Activated CD4-positive, alpha-beta T cell treated with anti-CD3 and anti-CD28 coated beads, Interleukin-2, amount 50 U/mL, for 16 hours (primary cell): ENCODE measurements around the gene WDR33.
"Not testable (repeated sequence)": the region's sequence is repeated elsewhere in the genome, so short reads cannot be mapped to it uniquely, and the experiment has no call there.

Experiments used
- DNase-seq: peaks from one replicate; pipeline ENCODE4 v3.0.0-alpha.2; 2020

Gene WDR33

GRCh38 chr2:127762441-127762840 lies 48.5 kb downstream of the WDR33 start:
- DNase-seq: no peak

DNA sequence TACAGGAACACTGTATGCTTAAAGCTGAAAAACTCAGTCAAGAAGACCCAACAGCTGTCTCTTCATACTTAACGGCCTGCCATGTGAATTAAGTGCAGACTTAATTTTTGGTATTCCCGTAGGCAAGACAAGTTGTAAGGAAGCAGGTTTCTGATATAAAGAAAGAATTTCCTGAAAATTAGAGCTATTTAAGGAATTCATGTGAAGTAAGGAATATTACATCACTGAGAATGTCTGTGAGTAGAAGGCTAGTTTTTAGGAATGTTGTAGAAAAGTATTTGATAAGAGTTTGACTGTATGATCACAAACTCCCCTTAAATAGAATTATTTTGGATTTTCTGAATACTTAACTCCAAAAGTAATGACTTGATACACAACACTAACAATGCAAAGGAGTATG lies 51.0 kb downstream of the WDR33 start:
- DNase-seq: no peak

GRCh38 chr2:127754186-127754585 lies 56.8 kb downstream of the WDR33 start:
- DNase-seq: no peak

- DNase-seq: no peak
These were observed 57.6 kb downstream of the WDR33 start for GRCh38 chr2:127753374-127753773.

DNA sequence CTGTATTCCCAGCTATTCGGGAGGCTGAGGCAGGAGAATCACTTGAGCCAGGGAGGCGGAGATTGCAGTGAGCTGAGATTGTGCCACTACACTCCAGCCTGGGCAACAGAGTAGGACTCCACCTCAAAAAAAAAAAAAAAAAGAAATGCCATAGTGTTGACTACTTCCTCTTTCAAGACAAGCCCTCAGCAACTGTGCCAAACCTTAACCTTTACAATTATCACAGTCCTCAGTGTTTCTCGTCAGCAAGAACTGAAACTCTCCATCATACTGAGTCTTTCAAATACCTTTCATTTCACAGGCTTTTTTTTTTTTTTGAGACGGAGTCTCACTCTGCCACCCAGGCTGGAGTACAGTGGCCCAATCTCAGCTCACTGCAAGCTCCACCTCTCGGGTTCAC lies 61.4 kb downstream of the WDR33 start:
- DNase-seq: not testable (repeated sequence)

DNA sequence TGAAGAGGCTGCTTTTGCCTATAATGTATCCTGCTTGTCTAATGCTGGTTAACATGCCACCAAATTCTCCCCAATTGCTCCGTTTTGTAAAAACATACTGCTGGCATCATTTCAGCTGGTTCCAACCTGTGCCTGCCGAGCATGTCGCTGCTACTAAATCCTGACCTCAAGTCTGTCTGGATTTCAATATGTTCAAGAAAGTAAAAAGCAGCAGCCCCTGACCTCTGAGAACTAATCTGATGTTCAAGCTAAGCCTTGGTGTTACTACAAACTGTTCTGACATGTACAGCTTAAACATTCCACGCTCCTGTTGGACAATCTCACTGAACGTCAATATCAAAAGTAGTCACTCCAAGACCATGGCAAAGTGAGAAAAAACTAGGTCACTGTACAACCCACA lies 63.4 kb downstream of the WDR33 start:
- no peak for DNase-seq

DNA sequence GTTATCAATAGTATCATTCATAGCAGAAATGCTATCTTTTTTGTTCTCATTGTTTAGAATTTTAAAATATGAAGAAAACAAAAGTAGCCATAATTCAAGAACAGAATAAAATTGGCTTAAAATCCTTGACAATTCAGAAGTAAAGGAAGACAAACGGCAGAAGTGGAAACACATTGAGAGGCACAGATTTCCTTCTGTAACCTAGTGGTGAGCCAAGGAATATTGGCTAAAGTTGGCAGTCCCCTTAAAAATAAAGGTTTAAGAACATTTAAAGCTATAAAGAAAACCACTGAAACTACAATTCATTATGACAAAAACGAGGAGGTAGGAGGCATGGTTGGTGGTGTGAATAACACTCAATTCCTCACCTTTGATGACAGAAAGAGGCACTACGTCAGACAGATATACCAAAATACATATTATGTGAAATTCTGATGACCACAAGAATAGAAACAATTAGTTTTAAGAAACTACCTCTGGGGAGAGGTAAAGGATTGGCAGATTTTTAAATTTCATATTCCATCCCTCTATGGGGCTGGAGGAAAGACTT lies 67.4 kb downstream of the WDR33 start:
- peak; percentile 34 for DNase-seq

DNA sequence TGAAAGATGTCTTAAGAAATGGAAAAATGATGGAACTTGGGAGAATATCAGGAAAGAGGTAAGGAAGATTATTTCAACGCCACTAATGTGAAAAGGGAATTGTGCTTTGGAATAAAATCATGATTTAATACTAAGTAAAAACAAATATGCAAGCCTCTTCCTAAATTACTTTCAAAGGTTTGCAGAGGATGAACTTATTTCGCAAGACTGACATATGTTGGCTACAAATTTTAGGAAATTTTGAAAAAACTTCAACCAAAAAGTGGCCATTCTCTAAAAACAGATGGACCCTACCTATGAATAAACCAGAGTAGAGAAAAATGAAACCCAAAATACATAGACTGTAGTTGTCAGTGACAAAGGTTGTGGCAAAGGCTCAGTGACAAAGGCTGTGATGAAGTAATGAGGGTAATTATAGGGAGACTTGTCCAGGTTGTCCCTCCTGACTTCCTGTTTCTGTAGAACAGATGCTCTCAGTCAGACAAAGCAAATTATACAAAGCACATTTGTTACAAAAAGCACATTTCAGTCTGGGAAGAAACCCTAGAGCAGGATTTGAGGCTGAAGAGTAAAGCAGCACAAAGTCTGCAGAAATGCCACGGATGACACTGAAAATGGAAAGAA lies 70.2 kb downstream of the WDR33 start:
- no peak for DNase-seq

GRCh38 chr2:127739800-127740199 lies 71.2 kb downstream of the WDR33 start:
- peak; percentile 24 for DNase-seq

GRCh38 chr2:127737892-127738291 lies 73.1 kb downstream of the WDR33 start:
- peak; percentile 77 for DNase-seq

GRCh38 chr2:127735537-127736399 lies 75.2 kb downstream of the WDR33 start:
- no peak for DNase-seq

GRCh38 chr2:127735044-127735443 lies 75.9 kb downstream of the WDR33 start:
- no peak for DNase-seq

- DNase-seq: no peak
These were observed 77.0 kb downstream of the WDR33 start for GRCh38 chr2:127733816-127734537.

DNA sequence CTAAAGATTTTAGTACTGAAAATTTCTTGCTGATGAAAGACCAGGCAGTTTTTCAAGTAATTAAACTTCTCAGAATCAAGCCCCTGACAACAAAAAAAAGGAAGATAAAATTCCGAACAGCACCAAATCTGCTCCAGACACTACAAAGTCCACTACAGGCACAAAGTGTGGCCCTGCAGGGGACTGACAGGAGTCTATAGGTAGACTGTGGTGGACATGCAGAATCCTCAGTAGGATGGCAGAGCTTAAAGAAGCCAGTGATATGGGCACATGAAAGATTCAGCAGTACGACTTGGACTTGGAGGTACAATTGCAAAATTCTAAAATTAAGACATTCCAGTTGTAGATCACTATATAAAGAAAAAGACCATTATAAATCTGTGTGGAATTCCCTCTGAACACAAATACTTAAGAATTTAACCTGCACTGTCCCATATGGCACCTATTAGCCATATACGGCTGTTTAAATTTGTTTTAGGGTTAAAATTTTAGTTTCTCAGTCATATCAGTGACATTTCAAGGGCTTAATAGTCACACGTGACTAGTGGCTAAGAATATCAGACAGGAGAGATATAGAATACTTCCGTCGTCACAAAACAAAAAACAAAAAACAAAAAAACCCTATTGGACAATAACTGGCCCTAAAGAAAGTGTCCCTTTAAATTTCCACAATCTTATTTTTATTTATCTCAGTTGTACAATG lies 77.7 kb downstream of the WDR33 start:
- no peak for DNase-seq

DNA sequence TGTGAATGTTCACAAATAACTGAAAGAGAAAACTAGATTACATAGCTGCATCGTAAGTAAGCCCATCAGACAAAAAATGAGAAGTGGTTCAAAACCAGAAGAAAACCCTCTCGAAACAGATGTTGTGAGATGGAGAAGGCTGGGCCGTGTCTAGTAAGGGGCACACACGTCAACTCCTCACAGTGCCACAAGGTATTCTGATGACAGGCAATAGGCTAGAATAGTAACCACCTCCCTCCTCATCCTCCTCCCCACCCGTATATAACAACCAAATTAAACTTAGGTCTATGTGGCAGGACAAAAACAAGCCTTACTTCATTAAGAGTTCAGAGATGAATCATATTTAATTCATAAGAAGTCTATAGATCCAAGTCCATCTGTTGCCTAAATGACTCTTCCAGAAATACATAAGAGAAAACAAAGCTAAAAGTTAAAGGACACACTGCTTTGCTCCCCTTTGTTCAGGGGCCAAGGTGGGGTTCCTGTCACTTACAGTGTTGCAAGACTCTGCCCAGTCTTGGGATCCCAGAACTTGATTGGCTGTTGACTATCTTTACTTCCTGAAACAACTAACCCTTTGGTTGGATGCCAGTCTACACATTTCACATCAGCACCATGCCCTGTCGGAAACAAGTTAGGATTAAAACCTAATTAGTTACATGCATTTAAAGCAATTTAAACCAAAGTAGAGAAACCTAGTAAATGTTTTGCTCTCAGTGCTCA lies 84.7 kb downstream of the WDR33 start:
- DNase-seq: no peak

DNA sequence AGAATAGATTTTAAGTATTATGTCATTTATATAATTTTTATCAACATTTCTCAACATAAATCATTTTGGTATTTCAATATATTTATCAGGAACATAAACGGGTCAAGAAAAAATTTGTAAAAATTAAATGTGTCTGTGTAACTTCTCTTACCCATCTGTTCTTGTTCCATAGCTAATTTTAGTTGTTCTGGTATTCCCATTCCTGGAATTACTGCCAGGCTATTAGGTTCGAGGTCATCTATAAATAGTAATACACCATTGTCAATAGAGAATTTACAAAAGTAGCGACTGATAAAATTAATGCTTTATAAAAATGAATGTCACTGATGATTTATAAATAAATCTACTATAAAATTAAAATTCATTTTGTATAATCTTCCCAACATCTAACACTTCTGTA lies 88.2 kb downstream of the WDR33 start:
- no peak for DNase-seq

- no peak for DNase-seq
These were observed 89.0 kb downstream of the WDR33 start for GRCh38 chr2:127721978-127722355.

DNA sequence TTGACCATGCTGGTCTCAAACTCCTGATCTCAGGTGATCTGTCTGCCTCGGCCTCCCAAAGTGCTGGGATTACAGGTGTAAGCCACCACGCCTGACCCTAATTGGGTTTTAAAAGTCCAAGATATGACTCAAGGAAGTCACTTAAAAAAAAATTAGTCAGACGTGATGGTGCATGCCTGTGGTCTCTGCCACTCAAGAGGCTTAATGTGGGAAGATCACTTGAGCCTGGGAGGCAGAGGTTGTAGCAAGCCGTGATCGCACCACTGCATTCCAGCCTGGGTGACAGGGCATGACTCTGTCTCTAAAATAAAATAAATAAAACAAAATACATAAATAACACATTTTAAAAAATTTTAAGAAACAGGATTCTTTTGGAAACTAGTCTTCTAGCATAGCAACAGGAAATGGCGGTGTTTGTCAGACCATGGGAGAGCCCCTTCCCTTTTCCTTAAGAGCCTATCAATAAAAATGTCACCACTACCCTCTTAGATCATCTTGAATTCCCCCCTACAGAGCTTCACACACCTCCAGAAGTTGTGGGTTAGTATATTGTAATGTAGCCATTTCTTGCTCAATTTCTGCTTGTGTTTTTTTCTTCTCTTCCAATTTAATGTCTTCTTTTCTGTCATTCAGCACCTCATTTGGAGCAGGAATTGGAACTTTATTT lies 89.5 kb downstream of the WDR33 start:
- no peak for DNase-seq

DNA sequence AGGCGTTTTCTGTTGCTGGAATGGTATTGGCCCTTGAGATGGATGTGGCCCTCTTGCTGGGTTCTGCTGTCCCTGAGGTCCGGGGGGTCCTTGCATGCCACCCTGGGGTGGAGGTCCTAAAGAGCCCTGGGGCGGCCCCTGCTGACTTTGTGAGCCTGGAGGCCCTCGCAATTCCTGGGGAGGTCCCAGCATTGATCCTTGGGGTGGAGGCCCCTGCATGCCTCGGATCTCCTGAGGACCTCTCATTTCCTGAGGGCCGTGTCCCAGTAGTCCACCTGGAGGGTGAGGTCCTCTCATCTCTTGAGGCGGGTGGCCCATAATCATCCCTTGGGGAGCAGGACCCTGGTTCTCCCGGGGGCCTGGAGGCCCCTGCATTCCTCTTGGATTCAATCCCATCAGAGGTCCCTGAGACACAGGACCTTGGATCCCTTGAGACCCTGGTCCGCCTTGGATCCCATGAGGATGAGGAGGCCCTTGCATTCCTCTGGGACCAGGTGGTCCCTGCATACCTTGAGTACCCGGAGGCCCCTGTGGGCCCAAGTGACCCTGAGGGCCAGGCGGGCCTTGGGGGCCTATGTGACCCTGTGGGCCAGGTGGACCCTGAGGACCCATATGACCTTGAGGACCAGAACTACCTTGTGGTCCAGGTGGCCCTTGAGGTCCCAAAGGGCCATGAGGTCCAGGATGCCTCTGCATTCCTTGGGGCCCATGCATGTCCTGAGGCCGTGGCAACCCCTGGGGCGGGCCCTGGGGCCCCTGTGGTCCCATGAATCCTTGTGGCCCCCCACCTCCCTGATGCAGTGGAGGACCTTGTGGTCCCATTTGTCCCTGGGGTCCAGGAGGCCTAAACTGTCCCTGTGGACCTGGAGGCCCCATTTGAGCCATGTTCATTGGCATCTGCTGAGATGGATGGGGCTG lies 91.4 kb downstream of the WDR33 start:
- DNase-seq: no peak

GRCh38 chr2:127718271-127718670 lies 92.7 kb downstream of the WDR33 start:
- no peak for DNase-seq
